ENCODE results near the gene EIF1.

- TF ChIP-seq BHLHE40 (IDR thresholded peaks at IDR 0.05; ENCODE audit: low read depth, low read length) (no peak), CTCF (IDR thresholded peaks at IDR 0.05) (no peak), HOXA7 (CRISPR knock-in tag; IDR thresholded peaks at IDR 0.05) (no peak), NR3C1 (IDR thresholded peaks at IDR 0.05) (no peak), HDAC2 (IDR thresholded peaks at IDR 0.05) (no peak), POLR2AphosphoS2 (conservative IDR thresholded peaks at IDR 0.05; ENCODE audit: low read length) (no peak)
Observed at GRCh38 chr17:41739661-41740352, 51.1 kb downstream of the EIF1 start.
